ENCODE results near the gene AMBRA1.

DNA sequence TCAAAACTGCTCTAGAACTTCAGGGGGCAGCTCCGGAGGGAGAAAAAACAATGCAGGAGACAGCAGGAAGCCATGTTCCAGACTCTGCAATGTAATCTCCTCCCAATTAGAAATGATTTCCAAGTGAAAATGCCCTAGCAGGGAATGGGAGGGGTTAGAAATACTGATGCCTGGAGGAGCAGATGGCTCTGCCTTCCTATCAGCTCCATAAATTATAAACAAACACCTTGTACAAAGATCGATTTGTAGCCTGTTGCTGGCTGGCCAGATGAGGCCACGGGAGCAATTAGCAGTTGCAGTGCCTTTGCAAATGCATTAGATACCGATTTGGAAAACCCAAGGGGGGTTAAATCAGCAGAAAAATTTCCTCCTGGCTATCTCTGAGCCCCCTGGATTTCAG, 155.6 kb downstream of the AMBRA1 start:
- TF ChIP-seq, protein P1, sequence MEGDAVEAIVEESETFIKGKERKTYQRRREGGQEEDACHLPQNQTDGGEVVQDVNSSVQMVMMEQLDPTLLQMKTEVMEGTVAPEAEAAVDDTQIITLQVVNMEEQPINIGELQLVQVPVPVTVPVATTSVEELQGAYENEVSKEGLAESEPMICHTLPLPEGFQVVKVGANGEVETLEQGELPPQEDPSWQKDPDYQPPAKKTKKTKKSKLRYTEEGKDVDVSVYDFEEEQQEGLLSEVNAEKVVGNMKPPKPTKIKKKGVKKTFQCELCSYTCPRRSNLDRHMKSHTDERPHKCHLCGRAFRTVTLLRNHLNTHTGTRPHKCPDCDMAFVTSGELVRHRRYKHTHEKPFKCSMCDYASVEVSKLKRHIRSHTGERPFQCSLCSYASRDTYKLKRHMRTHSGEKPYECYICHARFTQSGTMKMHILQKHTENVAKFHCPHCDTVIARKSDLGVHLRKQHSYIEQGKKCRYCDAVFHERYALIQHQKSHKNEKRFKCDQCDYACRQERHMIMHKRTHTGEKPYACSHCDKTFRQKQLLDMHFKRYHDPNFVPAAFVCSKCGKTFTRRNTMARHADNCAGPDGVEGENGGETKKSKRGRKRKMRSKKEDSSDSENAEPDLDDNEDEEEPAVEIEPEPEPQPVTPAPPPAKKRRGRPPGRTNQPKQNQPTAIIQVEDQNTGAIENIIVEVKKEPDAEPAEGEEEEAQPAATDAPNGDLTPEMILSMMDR (IDR thresholded peaks at IDR 0.05), result no peak
- TF ChIP-seq POLR2AphosphoS5 (IDR thresholded peaks at IDR 0.05), result no peak
- TF ChIP-seq POLR2A (IDR thresholded peaks at IDR 0.05), result no peak
- no peak for TF ChIP-seq EP300 (IDR thresholded peaks at IDR 0.05)
